Adipocyte (in vitro differentiated cells): ENCODE data around the gene NCOA6.

ENCODE experiments used
- DNase-seq: peaks from one replicate; pipeline ENCODE4 v3.0.0-alpha.2; 2015; ENCODE audit warnings: low read depth
- H3K27me3 ChIP-seq: replicated peaks from 2 replicates; pipeline ENCODE4 v1.7.0; 2013; ENCODE audit warnings: mild to moderate bottlenecking, low read length, moderate library complexity; ENCODE audit not compliant: control insufficient read depth, insufficient read depth
- H3K36me3 ChIP-seq: 2 replicates; pipeline ENCODE4 v1.7.0; 2013; ENCODE audit warnings: low read length, mild to moderate bottlenecking, moderate library complexity; ENCODE audit not compliant: control insufficient read depth, insufficient read depth, severe bottlenecking
- H3K4me1 ChIP-seq: 2 replicates; pipeline ENCODE4 v1.7.0; 2013; ENCODE audit warnings: mild to moderate bottlenecking, low read length, moderate library complexity; ENCODE audit not compliant: control insufficient read depth, insufficient read depth
- H3K4me3 ChIP-seq: 2 replicates; pipeline ENCODE4 v1.7.0; 2013; ENCODE audit warnings: mild to moderate bottlenecking, low read length, moderate library complexity
- H3K9ac ChIP-seq: 2 replicates; pipeline ENCODE4 v1.7.0; 2013; ENCODE audit warnings: mild to moderate bottlenecking, low read length, moderate library complexity
- H3K9me3 ChIP-seq: 2 replicates; pipeline ENCODE4 v1.7.0; 2013; ENCODE audit warnings: mild to moderate bottlenecking, low read length, moderate library complexity; ENCODE audit not compliant: control insufficient read depth

NCOA6 gene

DNA sequence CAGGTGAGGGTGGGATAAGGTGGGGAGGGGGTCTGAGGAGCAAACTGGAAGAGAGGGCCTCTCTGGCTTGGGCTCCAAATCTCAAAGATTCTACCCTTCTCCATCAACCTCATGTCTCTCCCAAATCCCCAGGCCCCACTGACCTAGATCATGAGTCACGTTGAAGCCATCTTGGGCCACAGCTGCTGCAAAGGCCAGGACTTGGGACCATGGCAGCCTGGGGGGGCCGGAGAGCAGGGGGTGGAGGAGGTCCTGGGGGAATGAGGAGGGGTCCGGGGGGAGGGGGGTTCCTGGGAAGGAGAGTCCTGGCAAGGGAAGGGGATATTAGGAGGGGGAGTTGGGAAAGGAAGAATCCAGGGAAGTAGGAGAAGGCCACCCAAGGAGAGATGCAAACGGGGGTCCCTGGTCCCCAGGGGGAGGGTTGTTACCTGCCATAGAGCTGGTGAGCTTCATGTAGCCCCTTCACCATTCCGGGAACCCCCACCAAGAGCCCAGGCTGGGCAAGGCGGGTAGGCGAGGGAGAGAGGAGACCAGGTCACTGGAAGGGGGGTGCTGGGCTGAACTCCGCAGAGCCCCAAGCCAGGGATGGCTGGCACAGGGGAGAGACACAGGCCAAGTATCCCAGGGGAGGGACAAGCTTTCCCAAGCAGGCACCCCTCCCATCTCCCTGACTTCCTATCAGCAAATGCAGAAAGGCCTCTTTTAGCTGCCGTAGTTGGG, 34.5 kb upstream of the NCOA6 start:
- Histone ChIP-seq H3K9me3 (no peaks in the 10 kb centered on the region), H3K27me3 (no peaks in the 10 kb centered on the region), H3K9ac (no peak overlapping the region), H3K4me1 (no peaks in the 10 kb centered on the region), H3K36me3 (peaks cover 29% of the 10 kb centered on the region), H3K4me3 (no peak overlapping the region)
- no peak for DNase-seq

DNA sequence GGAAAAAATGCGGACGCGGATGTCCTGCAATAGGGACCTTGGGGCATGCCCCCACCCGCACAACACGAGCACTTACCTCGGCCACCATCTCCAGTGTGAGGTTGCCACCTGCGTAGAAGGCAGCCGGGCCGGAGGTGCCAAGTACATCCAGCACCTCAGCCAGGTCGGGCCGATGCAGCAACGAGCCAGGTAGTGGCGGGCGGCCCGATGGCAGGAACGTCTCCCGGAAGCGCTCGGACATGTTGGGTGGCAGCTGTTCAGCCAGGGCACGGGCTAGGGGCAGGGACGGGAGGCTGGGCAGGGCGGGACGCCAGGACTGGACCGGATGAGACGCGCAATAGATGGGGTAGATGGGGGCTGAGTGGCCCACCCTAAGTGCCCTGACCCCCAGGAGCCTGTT, 33.9 kb upstream of the NCOA6 start:
- Histone ChIP-seq H3K27me3 (no peaks in the 10 kb centered on the region), H3K4me1 (no peaks in the 10 kb centered on the region), H3K9ac (no peak overlapping the region), H3K9me3 (no peaks in the 10 kb centered on the region), H3K36me3 (peaks cover 36% of the 10 kb centered on the region), H3K4me3 (no peak overlapping the region)
- no peak for DNase-seq

DNA sequence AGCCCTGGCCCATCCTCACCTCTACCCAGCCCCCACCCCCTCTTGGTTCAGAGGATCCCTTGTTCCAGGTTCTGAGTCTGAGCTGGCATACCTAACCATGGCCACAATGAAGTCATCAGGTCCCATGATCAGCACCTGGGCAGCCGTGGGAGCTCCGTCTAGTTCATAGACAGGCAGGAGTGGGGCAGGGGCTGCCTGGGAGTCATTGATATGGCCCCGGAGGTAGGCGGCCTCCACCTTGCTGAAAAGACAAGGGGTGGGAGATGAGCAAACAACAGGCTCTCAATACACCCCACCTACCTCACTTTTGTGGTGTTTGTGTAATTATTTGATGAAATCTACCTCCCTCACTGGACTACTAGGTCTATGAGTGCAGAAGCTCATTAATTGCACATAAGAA, 26.8 kb upstream of the NCOA6 start:
- no peaks in the 10 kb centered on the region for H3K27me3 ChIP-seq
- H3K4me3 ChIP-seq = no peak overlapping the region
- no peaks in the 10 kb centered on the region for H3K4me1 ChIP-seq
- no peak overlapping the region for H3K9ac ChIP-seq
- peaks cover 51% of the 10 kb centered on the region for H3K36me3 ChIP-seq
- no peak for DNase-seq
- H3K9me3 ChIP-seq = no peaks in the 10 kb centered on the region

DNA sequence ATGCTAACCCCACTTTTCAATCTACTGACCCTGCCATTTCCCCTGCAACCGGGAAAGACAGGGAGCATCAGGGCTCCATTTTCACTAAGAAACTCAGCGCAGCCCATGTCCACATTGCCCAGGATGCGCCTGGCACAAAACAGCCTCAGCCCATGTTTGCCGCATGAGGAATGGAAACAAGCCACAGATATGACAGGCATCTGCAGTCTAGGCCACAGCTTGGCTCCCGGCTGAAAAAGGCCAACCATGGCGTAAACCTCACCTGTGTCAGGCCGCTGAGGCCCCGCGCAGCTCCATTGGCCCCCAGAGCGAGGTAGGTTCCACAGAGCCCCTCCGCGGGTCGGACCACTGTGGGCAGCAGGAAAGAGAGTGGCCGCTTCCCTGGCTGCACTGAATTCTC, 25.5 kb upstream of the NCOA6 start:
- Histone ChIP-seq H3K4me3 (no peak overlapping the region), H3K4me1 (no peaks in the 10 kb centered on the region), H3K36me3 (peaks cover 44% of the 10 kb centered on the region), H3K9me3 (no peaks in the 10 kb centered on the region), H3K27me3 (no peaks in the 10 kb centered on the region), H3K9ac (no peak overlapping the region)
- DNase-seq = no peak

DNA sequence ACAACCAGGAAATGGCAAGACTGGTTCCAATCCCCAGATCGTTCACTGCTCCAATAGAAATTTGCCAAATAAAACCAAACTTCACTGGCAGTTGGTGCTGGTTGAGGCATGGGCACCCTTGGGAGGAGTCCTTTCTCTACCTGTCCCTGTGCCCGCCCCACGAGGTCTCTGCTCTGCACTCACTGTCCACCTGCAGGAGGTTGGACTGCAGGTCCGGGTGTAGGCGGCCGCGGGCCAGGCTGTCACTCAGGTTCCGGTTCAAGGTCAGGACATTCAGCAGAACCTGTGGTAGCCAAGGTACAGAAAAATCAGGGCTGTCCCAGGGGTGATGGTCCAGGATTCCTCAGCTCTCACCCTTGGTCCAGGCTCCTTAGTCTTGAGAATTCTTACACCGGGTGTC, 24.3 kb upstream of the NCOA6 start:
- peaks cover 42% of the 10 kb centered on the region for H3K36me3 ChIP-seq
- no peak overlapping the region for H3K9ac ChIP-seq
- H3K9me3 ChIP-seq = no peaks in the 10 kb centered on the region
- no peak for DNase-seq
- H3K4me3 ChIP-seq = no peak overlapping the region
- no peaks in the 10 kb centered on the region for H3K27me3 ChIP-seq
- no peaks in the 10 kb centered on the region for H3K4me1 ChIP-seq

DNA sequence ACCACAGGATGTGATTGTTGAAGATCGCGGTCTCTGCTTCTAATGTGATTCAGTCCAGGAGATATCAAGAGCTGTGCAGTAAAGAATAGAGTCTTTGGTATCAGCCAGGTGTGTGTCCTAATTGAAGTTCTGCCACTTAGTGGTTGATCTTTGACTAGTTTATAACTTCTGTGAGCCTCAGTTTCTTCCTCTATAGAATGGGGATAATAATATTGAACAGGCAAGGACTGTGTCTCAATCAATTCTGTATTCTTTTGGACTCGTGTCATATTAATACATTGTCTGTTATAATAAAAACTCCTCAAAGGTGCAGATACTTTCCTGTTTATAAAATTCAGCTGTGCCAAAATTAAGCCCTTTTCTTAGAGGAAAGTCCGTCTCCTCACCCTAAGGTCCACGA, 23.1 kb upstream of the NCOA6 start:
- DNase-seq = no peak
- Histone ChIP-seq H3K4me3 (no peak overlapping the region), H3K36me3 (peaks cover 34% of the 10 kb centered on the region), H3K9me3 (no peaks in the 10 kb centered on the region), H3K4me1 (no peaks in the 10 kb centered on the region), H3K9ac (no peak overlapping the region), H3K27me3 (no peaks in the 10 kb centered on the region)

DNA sequence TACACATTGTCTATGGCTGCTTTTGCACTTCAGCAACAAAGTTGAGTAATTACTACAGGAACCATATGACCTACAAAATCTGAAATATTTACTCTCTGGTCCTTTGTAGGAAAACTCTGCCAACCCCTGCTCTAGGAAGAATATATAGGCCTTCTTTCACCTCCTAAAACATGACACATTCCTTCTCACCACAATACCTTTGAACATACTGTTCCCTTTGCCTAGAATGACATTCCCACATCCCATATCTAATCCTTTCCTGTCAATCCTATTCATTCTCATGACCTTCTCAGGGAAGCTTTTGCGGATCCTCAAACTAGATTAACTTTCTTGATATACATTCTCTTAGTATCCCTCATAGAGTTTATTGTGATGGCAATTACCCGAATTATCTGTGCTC, 18.0 kb upstream of the NCOA6 start:
- H3K9ac ChIP-seq = no peak overlapping the region
- H3K27me3 ChIP-seq = no peaks in the 10 kb centered on the region
- peaks cover 9% of the 10 kb centered on the region for H3K36me3 ChIP-seq
- DNase-seq = no peak
- H3K9me3 ChIP-seq = no peaks in the 10 kb centered on the region
- no peak overlapping the region for H3K4me3 ChIP-seq
- no peaks in the 10 kb centered on the region for H3K4me1 ChIP-seq

DNA sequence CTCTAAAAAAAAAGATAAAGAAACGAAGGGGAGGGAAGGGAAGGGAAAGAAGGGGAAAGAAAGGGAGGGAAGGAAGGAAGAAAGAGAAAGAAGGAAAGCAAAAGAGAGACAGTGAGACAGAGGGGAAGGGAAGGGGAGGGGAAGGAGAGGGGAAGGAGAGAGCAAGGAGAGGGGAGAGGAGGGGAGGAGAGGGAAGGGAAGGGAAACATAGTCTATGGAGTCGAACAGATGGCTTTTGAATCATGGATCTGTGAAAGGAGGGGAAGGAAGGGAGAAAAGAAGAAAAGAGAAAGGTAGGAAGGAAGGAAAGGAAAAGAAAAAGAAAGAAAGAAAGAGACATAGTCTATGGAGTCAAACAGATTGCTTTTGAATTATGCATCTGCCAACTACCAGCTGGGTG, 16.7 kb upstream of the NCOA6 start:
- H3K36me3 ChIP-seq = peaks cover 4% of the 10 kb centered on the region
- no peaks in the 10 kb centered on the region for H3K27me3 ChIP-seq
- H3K9me3 ChIP-seq = no peaks in the 10 kb centered on the region
- no peaks in the 10 kb centered on the region for H3K4me1 ChIP-seq
- H3K4me3 ChIP-seq = no peak overlapping the region
- no peak for DNase-seq
- H3K9ac ChIP-seq = no peak overlapping the region

DNA sequence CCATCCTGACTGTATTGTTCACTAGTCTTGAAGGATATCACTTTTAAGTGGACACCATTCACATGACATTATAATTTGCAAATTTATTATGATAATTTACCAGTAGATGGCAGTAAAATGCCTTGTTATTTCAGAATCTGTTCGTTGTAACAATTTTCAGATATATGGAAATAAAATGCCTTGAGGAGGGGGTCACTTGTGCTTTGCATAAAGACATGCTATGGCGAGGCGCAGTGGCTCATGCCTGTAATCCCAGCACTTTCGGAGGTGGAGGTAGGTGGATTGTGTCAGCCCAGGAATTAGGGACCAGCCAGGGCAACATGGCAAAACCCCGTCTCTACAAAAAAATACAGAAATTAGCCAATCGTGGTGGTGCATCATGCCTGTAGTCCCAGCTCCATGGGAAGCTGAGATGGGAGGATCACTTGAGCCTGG, 9.0 kb upstream of the NCOA6 start:
- no peaks in the 10 kb centered on the region for H3K36me3 ChIP-seq
- peak overlapping the region; percentile 41 for H3K4me3 ChIP-seq
- no peaks in the 10 kb centered on the region for H3K9me3 ChIP-seq
- H3K9ac ChIP-seq = no peak overlapping the region
- H3K27me3 ChIP-seq = peaks cover 16% of the 10 kb centered on the region
- DNase-seq = peak; percentile 82
- no peaks in the 10 kb centered on the region for H3K4me1 ChIP-seq

DNA sequence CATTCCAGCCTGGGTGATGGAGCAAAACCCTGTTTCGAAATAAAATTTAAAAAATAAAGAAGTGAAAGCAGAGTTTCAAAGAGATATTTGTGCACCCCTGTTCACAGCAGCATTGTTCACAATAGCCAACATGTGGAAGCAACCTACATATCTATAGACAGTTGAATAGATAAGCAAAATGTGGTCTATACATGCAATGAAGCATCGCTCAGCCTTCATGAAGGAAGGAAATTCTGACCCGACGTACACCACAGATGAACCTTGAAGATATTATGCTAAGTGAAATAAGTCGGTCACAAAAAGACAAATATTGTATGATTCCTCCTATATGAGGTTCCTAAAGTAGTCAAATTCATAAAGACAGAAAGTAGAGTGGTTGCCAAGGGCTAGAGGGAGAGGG, 6.5 kb upstream of the NCOA6 start:
- DNase-seq = no peak

DNA sequence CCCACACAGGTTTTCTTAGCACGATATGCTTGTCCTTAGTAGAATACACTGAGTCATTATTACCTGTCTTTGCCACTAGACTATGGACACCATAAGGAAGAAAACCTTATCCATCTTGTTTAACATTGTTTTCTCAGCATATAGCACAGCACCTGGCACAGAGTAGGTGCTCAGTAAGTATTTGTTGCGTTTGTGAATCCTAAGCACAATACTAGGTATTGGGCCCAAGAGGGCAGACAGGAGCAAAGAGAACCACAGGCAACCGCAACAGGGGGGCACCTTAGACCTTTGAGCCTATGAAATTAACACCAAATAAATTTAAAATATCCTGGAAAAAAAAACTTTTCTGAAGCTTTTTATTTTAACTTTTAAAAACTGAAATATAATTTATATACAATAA, 3.7 kb upstream of the NCOA6 start:
- Histone ChIP-seq H3K9me3 (no peaks in the 10 kb centered on the region), H3K36me3 (no peaks in the 10 kb centered on the region), H3K9ac (no peak overlapping the region), H3K4me3 (no peak overlapping the region), H3K4me1 (peaks cover 2% of the 10 kb centered on the region), H3K27me3 (peaks cover 16% of the 10 kb centered on the region)
- DNase-seq = no peak

More for the DNA sequence above, 6.5 kb upstream of the NCOA6 start:
- no peak overlapping the region for H3K4me3 ChIP-seq
- H3K36me3 ChIP-seq = no peaks in the 10 kb centered on the region
- no peak overlapping the region for H3K9ac ChIP-seq
- no peaks in the 10 kb centered on the region for H3K4me1 ChIP-seq
- no peaks in the 10 kb centered on the region for H3K9me3 ChIP-seq
- peaks cover 16% of the 10 kb centered on the region for H3K27me3 ChIP-seq
